Measurements from ENCODE around the gene TTC5. TPM values are rescaled to one million over a fixed set of nuclear protein-coding genes. Genes with fewer than 3 reads are reported as not detected.
"Not testable (repeated sequence)": the region's sequence is repeated elsewhere in the genome, so short reads cannot be mapped to it uniquely, and the experiment has no call there.

Gene TTC5
- total and polyA plus RNA-seq, 8 donors: 2.3 to 30.3 (median 4.4) TPM

GRCh38 chr14:20341646-20342045 is 35.9 kb upstream of the TTC5 start:
- WGBS, 5 donors: 62 to 76% (median 68%) methylated on average over 2 of the region's 2 CpGs
- Histone ChIP-seq H3K9me3 (no peaks in the 10 kb centered on the region), H3K36me3 (peaks cover 0 to 19% (median 15%) of the 10 kb centered on the region in 4 donors), H3K27ac (peak overlapping the region in 4 of 5 donors; percentile 90 to 96 (median 92)), H3K4me1 (peaks cover 5 to 22% (median 11%) of the 10 kb centered on the region in 4 donors), H3K4me3 (peak overlapping the region; percentile 58 to 72 (median 66)), H3K27me3 (no peaks in the 10 kb centered on the region)
- TF ChIP-seq POLR2A (IDR thresholded peaks at IDR 0.05): no peak
- no peak for TF ChIP-seq CTCF (IDR thresholded peaks at IDR 0.05)
- no peak for TF ChIP-seq POLR2AphosphoS5 (IDR thresholded peaks at IDR 0.05)
- intact Hi-C loops (cut with DNase I; ENCODE audit: low total_unique reads): no loop called here
- DNase-seq: no peak

- H3K27ac ChIP-seq; H3K4me3 ChIP-seq; DNase-seq; intact Hi-C loops (cut with DNase I; ENCODE audit: low total_unique reads); H3K27me3 ChIP-seq; H3K9me3 ChIP-seq: not testable (repeated sequence)
- Histone ChIP-seq H3K36me3 (peaks cover 0 to 13% (median 9%) of the 10 kb centered on the region in 4 donors), H3K4me1 (peaks cover 5 to 22% (median 11%) of the 10 kb centered on the region in 4 donors)
- 88 to 94% (median 92%) methylated on average over 4 of the region's 4 CpGs for WGBS, 5 donors
These were observed 35.3 kb upstream of the TTC5 start for GRCh38 chr14:20341032-20341431.

- 67 to 81% (median 73%) methylated on average over 7 of the region's 7 CpGs for WGBS, 5 donors
- no peaks in the 10 kb centered on the region for H3K27me3 ChIP-seq
- H3K4me1 ChIP-seq: peaks cover 6 to 38% (median 21%) of the 10 kb centered on the region in 4 donors
- intact Hi-C loops (cut with DNase I; ENCODE audit: low total_unique reads): no loop called here
- no peaks in the 10 kb centered on the region for H3K9me3 ChIP-seq
- TF ChIP-seq EP300 (IDR thresholded peaks at IDR 0.05): no peak
- TF ChIP-seq POLR2A (IDR thresholded peaks at IDR 0.05): no peak
- no peak for TF ChIP-seq CTCF (IDR thresholded peaks at IDR 0.05)
- TF ChIP-seq POLR2AphosphoS5 (IDR thresholded peaks at IDR 0.05): no peak
- H3K4me3 ChIP-seq: no peak overlapping the region
- DNase-seq: no peak
- peaks cover 0 to 3% (median 3%) of the 10 kb centered on the region in 4 donors for H3K36me3 ChIP-seq
- peak overlapping the region in 3 of 5 donors; percentile 88 to 95 (median 92) for H3K27ac ChIP-seq
These were observed 28.3 kb upstream of the TTC5 start for GRCh38 chr14:20334017-20334416.

DNA sequence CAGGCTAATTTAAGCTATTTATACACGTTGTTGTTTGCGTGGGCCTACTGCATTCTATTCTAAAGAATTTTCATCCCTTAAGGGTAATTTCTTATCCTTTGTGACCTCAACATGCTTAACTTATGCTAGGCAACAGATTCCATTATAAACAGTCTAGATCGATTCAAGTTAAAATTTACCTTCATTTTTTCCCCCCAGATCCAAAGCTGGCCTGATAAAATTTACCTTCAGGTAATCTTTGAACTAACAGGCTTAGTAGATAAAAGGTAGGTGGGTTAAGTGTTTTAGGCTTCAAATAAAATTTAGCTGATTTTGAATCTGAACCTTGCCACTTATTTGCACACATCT is 27.7 kb upstream of the TTC5 start:
- Histone ChIP-seq H3K9me3 (no peaks in the 10 kb centered on the region), H3K4me3 (peak overlapping the region; percentile 59 to 66 (median 62)), H3K36me3 (peaks cover 0 to 9% (median 8%) of the 10 kb centered on the region in 4 donors), H3K4me1 (peaks cover 6 to 38% (median 21%) of the 10 kb centered on the region in 4 donors), H3K27me3 (no peaks in the 10 kb centered on the region), H3K27ac (peak overlapping the region in 4 of 5 donors; percentile 88 to 95 (median 92))
- TF ChIP-seq POLR2AphosphoS5 (IDR thresholded peaks at IDR 0.05): no peak
- no peak for TF ChIP-seq CTCF (IDR thresholded peaks at IDR 0.05)
- no peak for TF ChIP-seq POLR2A (IDR thresholded peaks at IDR 0.05)
- TF ChIP-seq EP300 (IDR thresholded peaks at IDR 0.05): no peak
- 4 to 8% (median 7%) methylated on average over 3 of the region's 3 CpGs for WGBS, 5 donors
- intact Hi-C loops (cut with DNase I; ENCODE audit: low total_unique reads): no loop called here
- no peak for DNase-seq

- H3K4me3 ChIP-seq: peak within 1 kb of the TSS; percentile 59 to 66 (median 62)
- no peaks in the 10 kb centered on the region for H3K27me3 ChIP-seq
- TF ChIP-seq POLR2AphosphoS5 (IDR thresholded peaks at IDR 0.05) (peak in 2 of 3 donors; percentile 71), EP300 (IDR thresholded peaks at IDR 0.05) (no peak), CTCF (IDR thresholded peaks at IDR 0.05) (no peak), POLR2A (IDR thresholded peaks at IDR 0.05) (no peak)
- intact Hi-C loops (cut with DNase I; ENCODE audit: low total_unique reads): no loop called here
- peak within 1 kb of the TSS; percentile 69 to 95 (median 92) for H3K27ac ChIP-seq
- WGBS, 5 donors: 0 to 1% (median 0%) methylated on average over 19 of the region's 19 CpGs
- peak; percentile 44 to 94 for DNase-seq
- no peaks in the 10 kb centered on the region for H3K9me3 ChIP-seq
- H3K36me3 ChIP-seq: peaks cover 0 to 14% (median 12%) of the 10 kb centered on the region in 4 donors
- H3K4me1 ChIP-seq: peaks cover 6 to 41% (median 21%) of the 10 kb centered on the region in 4 donors
These were observed 27.2 kb upstream of the TTC5 start, which contains the start of gene CCNB1IP1 for GRCh38 chr14:20332788-20333493. CCNB1IP1 (minus strand) TSS chr14:20333279; CDS start chr14:20316523, 16,756 bp downstream.

All from stomach (tissue), 9 donors.